H1 (cell line): ENCODE data around the gene CD28. TPM values are rescaled to one million over a fixed set of nuclear protein-coding genes. Genes with fewer than 3 reads are reported as not detected.

Experiments
- CTCF ChIA-PET: fragments of 300-600 bp; sonication (Branson Sonifier 250); formaldehyde crosslinking; loops from one replicate; lab custom pipeline; 2021; ENCODE audit not compliant: partially characterized antibody; lab: Charles Lee
- POLR2A ChIA-PET: fragments of 300-600 bp; sonication (Branson Sonifier 250); formaldehyde crosslinking; loops from one replicate; lab custom pipeline; 2021; ENCODE audit warnings: inconsistent platforms; ENCODE audit not compliant: partially characterized antibody; lab: Charles Lee
- DNase-seq, 2 experiments: peaks; one replicate each; pipeline versions ENCODE4 v3.0.0 to v3.0.0-alpha.2; 2010 to 2022; ENCODE audit warnings: low spot score in 2 of 2, low read depth in 1 of 2, mixed read lengths in 1 of 2
- FAIRE-seq: peaks from 2 replicates; lab custom pipeline; 2011; peaks lifted over from hg19 to GRCh38; lab: Jason Lieb, UNC
- H2AFZ ChIP-seq: 2 replicates; pipeline ENCODE4 v1.8.1; 2012; ENCODE audit warnings: low read length, inconsistent platforms
- H2AK5ac ChIP-seq: 2 replicates; pipeline ENCODE4 v1.6.1; 2013; ENCODE audit warnings: low read depth, low read length
- H2BK120ac ChIP-seq: replicated peaks from 2 replicates; pipeline ENCODE3; 2013; ENCODE audit warnings: low read depth, low read length, inconsistent platforms
- H2BK12ac ChIP-seq: 2 replicates; pipeline ENCODE4 v1.6.1; 2013; ENCODE audit warnings: low read depth, low read length
- H2BK15ac ChIP-seq: 2 replicates; pipeline ENCODE4 v1.6.1; 2013; ENCODE audit warnings: low read length
- H2BK20ac ChIP-seq: 2 replicates; pipeline ENCODE4 v1.6.1; 2013; ENCODE audit warnings: low read length
- H2BK5ac ChIP-seq: 2 replicates; pipeline ENCODE4 v1.6.1; 2013; ENCODE audit warnings: low read depth, low read length
- H3K14ac ChIP-seq: 2 replicates; pipeline ENCODE4 v1.6.1; 2013; ENCODE audit warnings: inconsistent platforms; ENCODE audit not compliant: insufficient read length
- H3K18ac ChIP-seq: 2 replicates; pipeline ENCODE4 v1.6.1; 2013; ENCODE audit warnings: low read length; ENCODE audit errors: extremely low read depth
- H3K23ac ChIP-seq: 2 replicates; pipeline ENCODE4 v1.6.1; 2013; ENCODE audit warnings: inconsistent platforms; ENCODE audit not compliant: insufficient read length
- H3K23me2 ChIP-seq: 2 replicates; pipeline ENCODE4 v1.6.1; 2013; ENCODE audit warnings: low read depth, low read length
- H3K27ac ChIP-seq: 2 replicates; pipeline ENCODE4 v1.6.1; 2011; ENCODE audit warnings: low read depth, low read length, inconsistent platforms
- H3K27me3 ChIP-seq, 4 experiments: replicated peaks in 1 of 4; 1 replicate in 1 of 4; 2 replicates in 3 of 4; pipeline versions ENCODE4 v1.6.1 to v1.8.1; 2011 to 2013; ENCODE audit warnings: low read length in 3 of 4, mild to moderate bottlenecking in 3 of 4, inconsistent platforms in 2 of 4, mixed read lengths in 2 of 4, moderate library complexity in 1 of 4; ENCODE audit not compliant: control insufficient read depth in 3 of 4, insufficient read depth in 3 of 4; ENCODE audit errors: extremely low read depth in 1 of 4
- H3K36me3 ChIP-seq, 4 experiments: 2 replicates each; pipeline versions ENCODE4 v1.6.1 to v1.8.1; 2011 to 2013; ENCODE audit warnings: mild to moderate bottlenecking in 4 of 4, low read length in 3 of 4, moderate library complexity in 2 of 4, control low read depth in 1 of 4, inconsistent platforms in 1 of 4; ENCODE audit not compliant: insufficient read depth in 4 of 4, control insufficient read depth in 2 of 4
- H3K4ac ChIP-seq: replicated peaks from 2 replicates; pipeline ENCODE3; 2013; ENCODE audit warnings: low read length, low read depth, mixed read lengths, inconsistent platforms; ENCODE audit not compliant: insufficient read length
- H3K4me1 ChIP-seq, 4 experiments: replicated peaks in 1 of 4; 1 replicate in 1 of 4; 2 replicates in 3 of 4; pipeline versions ENCODE4 v1.6.1 to v1.8.1; 2011 to 2013; ENCODE audit warnings: low read length in 3 of 4, inconsistent platforms in 2 of 4, mixed read lengths in 1 of 4; ENCODE audit not compliant: insufficient read depth in 4 of 4, control insufficient read depth in 3 of 4
- H3K4me2 ChIP-seq, 2 experiments: 2 replicates each; pipeline versions ENCODE4 v1.6.1 to v1.8.1; 2011 to 2013; ENCODE audit warnings: low read depth in 2 of 2, low read length in 2 of 2, control low read depth in 1 of 2, inconsistent platforms in 1 of 2, mild to moderate bottlenecking in 1 of 2; ENCODE audit not compliant: insufficient read depth in 1 of 2
- H3K4me3 ChIP-seq, 4 experiments: fragments of 200-600, 300-600 bp in 1 of 4; sonication (generic), shearing (Covaris generic), sonication (Bioruptor Twin) in 1 of 4; 2 replicates each; pipeline versions ENCODE4 v1.5.1 to v1.8.1; 2011 to 2016; ENCODE audit warnings: low read length in 4 of 4, low read depth in 3 of 4, control low read depth in 2 of 4, inconsistent platforms in 2 of 4, mild to moderate bottlenecking in 2 of 4, mixed read lengths in 1 of 4, moderate library complexity in 1 of 4; ENCODE audit not compliant: insufficient read depth in 2 of 4; ENCODE audit errors: extremely low read depth in 1 of 4
- H3K56ac ChIP-seq: replicated peaks from 2 replicates; pipeline ENCODE3; 2013; ENCODE audit warnings: low read depth, mild to moderate bottlenecking, mixed read lengths, low read length, inconsistent platforms; ENCODE audit not compliant: insufficient read length
- H3K79me1 ChIP-seq: 2 replicates; pipeline ENCODE4 v1.6.1; 2013; ENCODE audit warnings: low read depth, low read length, control low read depth
- H3K79me2 ChIP-seq, 2 experiments: 2 replicates each; pipeline versions ENCODE4 v1.6.1 to v1.8.1; 2012 to 2013; ENCODE audit warnings: low read length in 2 of 2, mild to moderate bottlenecking in 2 of 2, inconsistent platforms in 1 of 2; ENCODE audit not compliant: insufficient read depth in 2 of 2, control insufficient read depth in 1 of 2
- H3K9ac ChIP-seq, 4 experiments: replicated peaks in 1 of 4; 1 replicate in 1 of 4; 2 replicates in 3 of 4; pipeline versions ENCODE4 v1.6.1 to v1.8.1; 2011 to 2013; ENCODE audit warnings: low read depth in 3 of 4, low read length in 3 of 4, control low read depth in 2 of 4, mild to moderate bottlenecking in 2 of 4, moderate library complexity in 2 of 4, inconsistent platforms in 1 of 4; ENCODE audit errors: extremely low read depth in 1 of 4
- H3K9me3 ChIP-seq, 2 experiments: 2 replicates each; pipeline versions ENCODE4 v1.6.1 to v1.8.1; 2012 to 2013; ENCODE audit warnings: mild to moderate bottlenecking in 2 of 2, moderate library complexity in 2 of 2, control low read depth in 1 of 2, inconsistent platforms in 1 of 2, low read depth in 1 of 2, low read length in 1 of 2, mixed read lengths in 1 of 2; ENCODE audit not compliant: insufficient read depth in 2 of 2
- H4K20me1 ChIP-seq, 2 experiments: replicated peaks in 1 of 2; 2 replicates each; pipeline versions ENCODE3 to v1.8.1; 2011 to 2013; ENCODE audit warnings: inconsistent platforms in 2 of 2, low read length in 2 of 2, mild to moderate bottlenecking in 1 of 2; ENCODE audit not compliant: insufficient read depth in 2 of 2, control insufficient read depth in 1 of 2
- H4K5ac ChIP-seq: 2 replicates; pipeline ENCODE4 v1.6.1; 2013; ENCODE audit warnings: low read length, low read depth, mixed read lengths, inconsistent platforms; ENCODE audit not compliant: insufficient read length
- H4K8ac ChIP-seq: 2 replicates; pipeline ENCODE4 v1.8.0; 2013; ENCODE audit warnings: mild to moderate bottlenecking, moderate library complexity, low read length, inconsistent platforms; ENCODE audit not compliant: insufficient read depth; ENCODE audit errors: extremely low read depth
- H4K91ac ChIP-seq: replicated peaks from 2 replicates; pipeline ENCODE3; 2013; ENCODE audit warnings: low read length, mixed read lengths, inconsistent platforms; ENCODE audit not compliant: insufficient read length
- HDAC6 ChIP-seq: IDR thresholded peaks from one replicate; pipeline ENCODE4 v1.7.1; 2012; ENCODE audit warnings: low read depth, mild to moderate bottlenecking, inconsistent platforms, low read length, moderate library complexity
- POLR2AphosphoS5 ChIP-seq: IDR thresholded peaks from 2 replicates; pipeline ENCODE4 v1.6.1; 2011; ENCODE audit warnings: low read depth, low read length
- WGBS, 2 experiments: shearing (Covaris generic) in 1 of 2; methylation state at CpG; one replicate each; pipeline versions ENCODE4 v1.1.6 to v1.1.7; 2013 to 2015; ENCODE audit warnings: low lambda C conversion rate in 2 of 2, mixed read lengths in 2 of 2, inconsistent platforms in 1 of 2, low coverage in 1 of 2, missing lambda C conversion rate in 1 of 2; ENCODE audit not compliant: insufficient replicate concordance in 2 of 2, insufficient coverage in 1 of 2, insufficient read length in 1 of 2; ENCODE audit errors: extremely low coverage in 1 of 2, missing lambda C conversion rate in 1 of 2; 5-methylcytosine and 5-hydroxymethylcytosine counted together
- polyA plus RNA-seq, 7 experiments: library from polyadenylated mRNA; depleted of rRNA in 3 of 7; stranded (reverse) in 5 of 7; unstranded in 2 of 7; fragments of >200 nt in 5 of 7; fragments of 200-250 nt in 2 of 7; gene quantifications; 1 replicate in 5 of 7; 2 replicates in 1 of 7; 4 replicates in 1 of 7; pipeline versions ENCODE4 v1.2.1 to v1.2.3, GENCODE V29; 2011 to 2013; ENCODE audit warnings: missing spikeins in 2 of 7, mixed read lengths in 2 of 7
- total RNA-seq: library from RNA; stranded (reverse); fragmentation: NEBNext Ultra II Directional; extraction: Animal tissue kit (Norgen Biotek cat#: 25700); gene quantifications from 2 replicates; pipeline ENCODE4 v1.2.1, GENCODE V29; 2021

Gene CD28
- total and polyA plus RNA-seq, 2 of the 8 experiments (the other 6 are each of a cell fraction or from before 2014, with no cell fraction given), result not detected

- no peak overlapping the region for H2AK5ac ChIP-seq
- no peaks in the 10 kb centered on the region for H3K27me3 ChIP-seq
- DNase-seq, result no peak
- H3K4ac ChIP-seq, result no peak overlapping the region
- H3K18ac ChIP-seq, result no peak overlapping the region
- no peak overlapping the region for H2BK12ac ChIP-seq
- no peak overlapping the region for H4K8ac ChIP-seq
- no peak overlapping the region for H2AFZ ChIP-seq
- no peaks in the 10 kb centered on the region for H3K79me2 ChIP-seq
- H3K9ac ChIP-seq, result no peak overlapping the region
- H3K4me3 ChIP-seq, result no peak overlapping the region
- H2BK120ac ChIP-seq, result no peak overlapping the region
- no peak overlapping the region for H3K56ac ChIP-seq
- no peak overlapping the region for H3K14ac ChIP-seq
- FAIRE-seq, result no peak
- H3K79me1 ChIP-seq, result no peaks in the 10 kb centered on the region
- no peak overlapping the region for H4K91ac ChIP-seq
- H3K36me3 ChIP-seq, result no peaks in the 10 kb centered on the region
- 93% methylated on average over 2 of the region's 2 CpGs; no CpG with 5 or more reads in 1 of the 2 experiments for WGBS, 2 experiments
- no peak overlapping the region for H2BK15ac ChIP-seq
- H2BK5ac ChIP-seq, result no peak overlapping the region
- no peak overlapping the region for H3K23ac ChIP-seq
- H3K9me3 ChIP-seq, result no peaks in the 10 kb centered on the region; a peak in 1 of 4 replicates
- CTCF ChIA-PET, result interaction anchor here (0.6 to 4.8 kb wide), 10 partner anchors 13 to 1183 kb away, joined by 3 to 27 read pairs (median 6); no protein-coding TSS in a partner anchor
- H3K4me2 ChIP-seq, result no peak overlapping the region
- H4K20me1 ChIP-seq, result no peaks in the 10 kb centered on the region
- TF ChIP-seq HDAC6 (no peak), POLR2AphosphoS5 (no peak)
- TF ChIP-seq, all 59 proteins: peak for 0
- POLR2A ChIA-PET, result no interaction called here
- Histone ChIP-seq H2BK20ac (no peak overlapping the region), H3K23me2 (no peaks in the 10 kb centered on the region), H3K27ac (no peak overlapping the region), H4K5ac (no peak overlapping the region), H3K4me1 (peaks cover 0 to 3% (median 0%) of the 10 kb centered on the region in 4 experiments; a peak in 2 of 7 replicates)
These were observed 74.7 kb downstream of the CD28 start for GRCh38 chr2:203781151-203781550.
